Measurements from ENCODE around the gene DPP3.
"Not testable (repeated sequence)": the region's sequence is repeated elsewhere in the genome, so short reads cannot be mapped to it uniquely, and the experiment has no call there.

The DPP3 gene

DNA sequence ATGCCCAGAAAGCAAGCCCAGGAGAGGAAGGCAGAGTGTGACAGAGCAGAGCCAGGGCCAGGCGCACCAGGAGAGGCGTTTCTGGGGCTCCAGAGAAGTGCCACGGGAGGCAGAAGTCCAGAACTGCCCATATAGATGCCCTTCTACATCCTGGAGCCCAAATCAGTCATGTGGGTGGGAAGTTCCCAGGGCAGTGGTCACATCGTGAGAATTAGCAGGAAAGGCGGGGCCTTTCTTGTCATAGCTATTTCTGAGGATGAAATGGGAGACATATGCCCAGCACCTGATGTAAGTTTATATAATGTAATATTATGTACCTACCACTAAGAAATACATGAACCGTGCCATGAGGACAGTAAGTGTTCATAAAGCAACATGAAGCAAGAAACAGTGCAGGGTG is 52.5 kb downstream of the DPP3 start:
- no peak for DNase-seq (ENCODE audit: low read depth in 2 of 2)

DNA sequence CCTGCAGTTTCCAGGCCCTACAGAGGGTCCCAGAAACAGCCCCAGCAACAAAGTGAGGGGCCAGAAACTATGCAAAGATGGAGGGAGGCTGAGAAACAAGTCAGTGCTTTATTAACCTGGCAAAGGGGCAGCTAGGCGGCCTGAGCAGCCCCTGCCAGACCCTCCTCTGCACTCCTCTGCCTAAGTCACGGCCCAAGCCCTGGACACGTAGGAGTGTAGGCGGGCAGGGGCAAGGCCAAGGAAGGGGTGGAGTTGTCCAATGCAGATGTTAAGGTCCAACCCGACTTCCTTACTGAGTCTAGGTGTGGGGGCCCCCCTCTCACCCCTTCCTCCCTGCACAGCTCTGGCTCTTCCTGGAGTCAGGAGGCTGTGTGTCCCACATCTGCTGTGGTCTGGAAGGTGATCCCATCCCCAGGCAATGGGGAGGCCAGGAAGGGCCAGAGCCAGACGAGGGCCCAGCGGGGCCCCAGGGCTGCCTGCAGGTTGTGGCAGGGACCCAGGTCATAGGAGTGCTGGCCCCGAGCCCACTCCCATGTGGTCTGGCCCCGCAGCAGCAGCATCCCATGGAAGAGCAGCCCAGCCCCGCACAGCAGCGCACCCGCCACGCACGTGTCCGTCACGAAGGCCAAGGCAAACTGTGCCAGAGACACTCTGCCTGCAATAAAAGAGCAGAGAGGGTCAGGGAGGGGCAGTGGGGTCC is 59.1 kb downstream of the DPP3 start:
- DNase-seq (ENCODE audit: low read depth in 2 of 2) = no peak

DNA sequence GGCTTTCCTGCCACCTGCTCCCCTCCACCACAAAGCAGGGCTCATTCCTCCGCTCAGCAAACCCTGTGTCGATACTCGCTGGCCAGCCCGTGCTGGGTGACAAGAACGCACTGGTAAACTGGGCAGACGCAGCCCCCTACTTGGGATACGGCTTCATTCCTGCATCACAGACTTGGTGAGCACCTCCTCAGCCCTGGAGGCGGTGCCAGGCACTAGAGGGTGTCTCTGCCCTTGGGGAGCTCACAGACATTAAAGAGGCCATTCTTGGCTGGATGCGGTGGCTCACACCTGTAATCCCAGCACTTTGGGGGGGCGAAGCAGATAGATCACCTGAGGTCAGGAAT is 59.6 kb downstream of the DPP3 start:
- DNase-seq (ENCODE audit: low read depth in 2 of 2) = no peak

DNA sequence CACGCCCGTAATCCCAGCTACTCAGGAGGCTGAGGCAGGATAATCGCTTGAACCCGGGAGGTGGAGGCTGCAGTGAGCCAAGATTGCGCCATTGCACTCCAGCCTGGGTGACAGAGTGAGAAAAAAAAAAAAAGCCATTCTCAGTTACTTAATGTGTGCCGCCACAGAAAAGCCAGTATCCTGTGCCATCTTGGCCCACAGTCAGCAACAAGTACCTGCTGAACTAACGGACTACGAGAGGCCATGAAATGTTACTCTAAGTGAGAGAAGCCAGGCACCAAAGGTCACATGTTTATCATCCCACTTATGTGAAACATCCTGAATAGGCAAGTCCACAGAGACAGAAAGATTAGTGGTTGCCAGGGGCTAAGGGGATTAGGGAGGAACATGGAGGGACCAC is 60.4 kb downstream of the DPP3 start:
- DNase-seq (ENCODE audit: low read depth in 2 of 2) = not testable (repeated sequence)

GRCh38 chr11:66541892-66542291 is 61.7 kb downstream of the DPP3 start:
- no peak for DNase-seq (ENCODE audit: low read depth in 2 of 2)

DNA sequence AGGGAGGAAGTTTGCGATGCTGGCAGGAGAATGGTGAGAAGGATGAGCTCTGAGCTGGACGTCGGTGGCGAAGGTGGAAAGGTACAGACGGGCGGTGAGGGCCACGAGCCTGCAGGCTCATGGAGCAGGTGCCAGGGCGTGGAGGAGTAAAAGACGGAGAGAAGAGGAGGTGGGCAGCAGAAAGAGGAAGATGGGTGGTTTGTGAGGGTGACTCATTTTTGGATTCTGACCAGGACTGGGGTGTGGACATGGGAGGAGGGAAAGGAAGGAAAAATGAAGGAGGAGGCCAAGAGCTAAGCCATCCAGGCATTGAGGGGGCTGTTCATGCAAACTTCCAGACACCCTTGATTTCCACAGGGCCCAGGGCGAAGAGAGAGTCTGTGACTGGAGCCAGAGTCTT is 62.1 kb downstream of the DPP3 start:
- DNase-seq (ENCODE audit: low read depth in 2 of 2) = no peak

- DNase-seq (ENCODE audit: low read depth in 2 of 2) = peak; percentile 20 to 39
Measured at GRCh38 chr11:66543263-66544107, 63.3 kb downstream of the DPP3 start.

- not testable (repeated sequence) for DNase-seq (ENCODE audit: low read depth in 2 of 2)
Measured at GRCh38 chr11:66544952-66545351, 64.7 kb downstream of the DPP3 start.

DNA sequence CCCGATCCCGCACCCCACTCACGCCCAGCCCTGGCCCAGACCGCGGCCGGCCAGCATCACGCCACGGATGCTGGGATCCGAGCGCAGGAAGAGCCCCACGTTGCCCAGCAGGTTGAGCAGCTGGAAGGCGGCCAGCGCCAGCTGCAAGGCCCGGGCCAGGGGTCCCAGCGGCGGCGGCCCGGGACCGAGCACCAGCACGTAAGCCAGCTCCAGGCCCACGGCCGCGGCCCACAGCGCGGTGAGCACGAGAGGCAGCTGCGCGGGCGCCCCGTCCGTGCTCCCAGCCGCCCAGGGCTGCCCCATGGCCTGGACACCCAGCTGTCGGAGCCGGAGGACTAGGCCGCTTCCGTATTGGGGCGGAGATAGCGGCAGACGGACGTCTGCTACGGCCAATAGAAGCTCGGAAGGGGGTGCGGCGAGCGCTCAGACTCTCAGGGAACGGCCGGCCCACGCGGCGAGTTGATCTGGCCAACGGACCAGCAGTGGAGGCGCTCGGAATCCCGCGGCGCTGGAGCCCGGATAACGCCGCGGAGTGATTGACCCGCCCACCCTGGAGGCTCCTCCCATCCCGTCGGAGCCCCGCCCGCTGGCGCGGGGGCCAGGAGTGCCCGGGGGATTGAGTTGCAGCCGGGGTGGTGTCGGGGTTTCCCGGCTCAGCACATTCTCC is 65.6 kb downstream of the DPP3 start, which contains the start of gene ZDHHC24:
ZDHHC24 (minus strand) TSS at position 348 of the 667 bp plus-strand sequence; CDS start at position 303, 45 bp downstream.
- peak; percentile 58 to 73 for DNase-seq (ENCODE audit: low read depth in 2 of 2)

- DNase-seq (ENCODE audit: low read depth in 2 of 2) = no peak
Measured at GRCh38 chr11:66546368-66546965, 66.2 kb downstream of the DPP3 start, which contains the start of gene ACTN3. Gene ACTN3 (plus strand): TSS chr11:66546903. CDS start chr11:66546938, 35 bp downstream.

DNA sequence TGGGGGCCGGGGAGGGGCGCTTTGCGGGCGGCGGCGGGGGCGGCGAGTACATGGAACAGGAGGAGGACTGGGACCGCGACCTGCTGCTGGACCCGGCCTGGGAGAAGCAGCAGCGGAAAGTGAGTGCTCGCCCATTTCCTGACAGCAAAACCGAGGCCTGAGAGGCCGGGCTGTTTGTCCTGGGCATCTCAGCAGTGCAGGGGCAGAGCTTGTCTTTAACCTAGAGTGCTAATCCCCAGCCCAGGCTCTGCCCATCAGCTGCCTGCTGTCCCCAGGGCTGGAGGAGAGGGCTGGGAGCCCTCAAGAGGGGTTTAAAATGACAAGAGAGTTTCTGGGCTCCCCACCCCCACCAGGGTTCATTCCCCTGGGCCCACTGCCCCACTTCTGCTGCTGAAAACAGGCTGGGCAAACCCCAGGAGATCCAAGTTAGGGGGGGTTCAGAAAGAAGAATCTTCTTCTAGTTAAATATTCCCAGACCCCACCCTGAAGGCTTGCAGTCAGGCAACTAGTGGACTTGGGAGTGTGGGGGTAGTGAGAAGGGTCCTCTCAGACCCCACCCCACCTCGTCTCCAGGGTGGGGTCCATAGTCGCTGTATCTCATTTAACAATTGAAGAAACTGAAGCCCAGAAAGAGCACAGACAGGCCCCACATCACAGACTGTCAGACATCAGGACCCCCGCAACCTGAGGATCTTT is 66.9 kb downstream of the DPP3 start:
- no peak for DNase-seq (ENCODE audit: low read depth in 2 of 2)

- DNase-seq (ENCODE audit: low read depth in 2 of 2) = no peak
Measured at GRCh38 chr11:66547662-66548009, 67.4 kb downstream of the DPP3 start.

DNA sequence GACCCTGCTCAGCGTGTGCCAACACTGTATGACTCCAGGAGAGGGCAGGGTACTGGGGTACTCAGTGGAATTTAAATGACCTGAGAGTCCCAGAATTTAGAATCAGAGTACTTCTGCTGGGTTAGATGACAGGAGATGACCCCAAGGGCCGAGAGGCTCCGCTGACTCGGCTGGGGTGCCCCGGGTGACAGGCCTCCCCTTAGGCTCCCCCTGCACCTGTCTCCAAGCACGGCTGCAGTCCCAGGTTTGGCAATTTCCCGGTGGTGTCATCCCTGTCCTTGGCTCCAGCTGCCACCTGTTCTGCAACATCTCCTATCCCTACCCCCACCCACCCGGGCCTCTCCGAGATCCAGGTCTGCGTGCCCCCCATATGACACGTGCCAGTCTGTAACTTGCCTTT is 67.8 kb downstream of the DPP3 start:
- no peak for DNase-seq (ENCODE audit: low read depth in 2 of 2)

DNA sequence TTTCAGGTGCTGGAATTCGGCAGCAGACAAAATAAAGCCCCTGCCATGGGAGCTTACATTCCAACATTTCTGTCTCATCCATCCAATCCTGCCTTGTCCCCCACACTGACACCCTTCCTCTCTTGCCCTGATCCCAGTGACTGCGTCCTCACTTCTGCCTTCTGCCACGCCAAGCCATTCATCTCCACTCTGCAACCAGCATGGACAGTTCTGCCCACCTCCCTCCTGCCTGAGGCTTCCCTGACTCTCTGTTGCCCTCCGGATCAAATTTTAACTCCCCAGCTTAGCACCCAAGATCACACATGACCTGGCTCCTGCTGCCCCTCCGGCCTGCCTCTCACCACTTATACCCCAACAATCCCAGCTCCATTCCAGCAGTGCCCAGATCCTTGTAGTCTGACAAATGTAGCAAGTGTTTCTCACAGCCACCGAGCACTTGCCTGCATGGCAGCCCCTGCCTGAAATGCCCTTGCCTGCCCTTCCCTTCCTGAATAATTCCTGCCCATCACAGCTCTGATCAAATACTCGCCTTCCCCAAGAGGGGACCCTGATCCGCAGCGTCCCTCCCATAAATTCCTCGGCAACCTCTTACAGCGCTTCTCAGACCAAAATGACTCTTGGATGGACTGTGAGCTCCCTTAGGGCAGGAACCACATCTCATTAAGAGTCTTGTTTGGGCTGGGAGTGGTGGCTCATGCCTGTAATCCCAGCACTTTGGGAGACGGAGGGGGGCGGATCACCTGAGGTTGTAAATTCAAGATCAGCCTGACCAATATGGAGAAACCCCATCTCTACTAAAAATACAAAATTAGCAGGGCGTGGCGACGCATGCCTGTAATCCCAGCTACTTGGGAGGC is 68.8 kb downstream of the DPP3 start:
- no peak for DNase-seq (ENCODE audit: low read depth in 2 of 2)

DNA sequence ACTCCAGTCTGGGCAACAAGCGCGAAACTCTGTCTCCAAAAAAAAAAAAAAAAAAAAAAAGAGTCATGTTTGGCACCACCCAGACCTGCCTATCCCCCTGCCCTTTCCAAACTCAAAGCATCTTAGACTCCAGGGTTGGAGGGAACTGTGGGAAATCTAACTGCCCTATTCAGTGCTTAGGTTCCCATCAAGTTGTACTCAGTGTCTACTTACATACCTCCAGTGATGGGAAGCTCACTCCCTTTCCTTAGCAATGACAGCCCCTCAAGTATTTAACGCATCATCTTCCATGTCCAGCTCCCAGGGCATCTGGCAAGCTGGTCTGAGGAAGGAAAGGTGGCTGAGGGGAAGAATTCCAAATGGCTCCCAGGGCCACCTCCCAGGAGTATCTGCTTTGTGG is 69.5 kb downstream of the DPP3 start:
- no peak for DNase-seq (ENCODE audit: low read depth in 2 of 2)

- no peak for DNase-seq (ENCODE audit: low read depth in 2 of 2)
Measured at GRCh38 chr11:66550887-66551286, 70.7 kb downstream of the DPP3 start.

- DNase-seq (ENCODE audit: low read depth in 2 of 2) = no peak
Measured at GRCh38 chr11:66554602-66555001, 74.4 kb downstream of the DPP3 start.

DNA sequence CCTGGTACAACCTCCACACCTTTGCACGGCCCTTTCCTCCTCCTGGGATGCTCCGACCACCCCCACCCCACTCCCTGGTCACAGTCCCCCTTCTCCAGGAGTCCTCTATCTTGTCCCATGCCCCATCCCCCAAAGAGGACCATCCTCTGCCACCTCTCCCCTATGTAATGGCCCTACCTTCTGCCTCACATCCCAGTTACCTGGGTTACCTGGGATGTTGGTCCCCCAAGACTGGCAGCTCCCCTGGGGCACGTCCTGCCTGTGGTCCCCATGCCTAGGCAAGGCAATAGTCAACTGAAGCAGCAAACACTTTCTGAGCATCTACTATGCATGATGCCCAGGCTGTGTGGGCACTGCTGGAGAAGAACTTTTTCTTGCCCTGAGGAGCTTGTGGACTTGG is 75.2 kb downstream of the DPP3 start:
- no peak for DNase-seq (ENCODE audit: low read depth in 2 of 2)

GRCh38 chr11:66556086-66556485 is 75.9 kb downstream of the DPP3 start:
- no peak for DNase-seq (ENCODE audit: low read depth in 2 of 2)

DNA sequence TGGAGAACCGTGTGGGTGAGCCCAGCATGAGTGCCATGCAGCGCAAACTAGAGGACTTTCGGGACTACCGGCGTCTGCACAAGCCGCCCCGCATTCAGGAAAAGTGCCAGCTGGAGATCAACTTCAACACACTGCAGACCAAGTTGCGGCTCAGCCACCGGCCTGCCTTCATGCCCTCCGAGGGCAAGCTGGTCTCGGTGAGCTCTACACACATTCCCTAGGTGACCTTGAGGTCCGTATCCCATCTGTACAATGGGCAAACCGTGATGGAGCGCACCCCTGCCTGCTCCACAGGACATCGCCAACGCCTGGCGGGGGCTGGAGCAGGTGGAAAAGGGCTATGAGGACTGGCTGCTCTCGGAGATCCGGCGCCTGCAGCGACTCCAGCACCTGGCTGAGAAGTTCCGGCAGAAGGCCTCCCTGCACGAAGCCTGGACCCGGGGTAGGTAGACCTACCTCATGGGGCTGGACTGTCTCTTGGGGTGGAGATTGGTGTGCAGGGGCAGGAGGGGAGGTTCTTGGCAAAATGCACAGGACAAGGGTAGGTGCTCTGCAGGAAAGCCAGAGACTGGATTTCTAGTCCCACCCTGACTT is 77.6 kb downstream of the DPP3 start:
- no peak for DNase-seq (ENCODE audit: low read depth in 2 of 2)
